ENCODE results near the gene OR2C1.

The OR2C1 gene

GRCh38 chr16:3348547-3349167 lies 7.0 kb upstream of the OR2C1 start:
- Histone ChIP-seq H3K27ac (ENCODE audit: insufficient read depth, low read length, poor library complexity, severe bottlenecking) (no peak overlapping the region), H3K27me3 (replicated peaks; ENCODE audit: control insufficient read depth, insufficient read depth, low read length, poor library complexity, severe bottlenecking) (no peaks in the 10 kb centered on the region), H3K36me3 (ENCODE audit: control insufficient read depth, insufficient read depth, low read length) (no peaks in the 10 kb centered on the region), H3K4me3 (ENCODE audit: insufficient read depth, low read depth, low read length, poor library complexity, severe bottlenecking) (no peak overlapping the region), H3K9me3 (ENCODE audit: control insufficient read depth, low read length) (no peaks in the 10 kb centered on the region), H3K4me1 (ENCODE audit: control insufficient read depth, insufficient read depth, low read length, poor library complexity, severe bottlenecking) (no peaks in the 10 kb centered on the region)
- no peak for DNase-seq

- no peak for DNase-seq
- H3K27ac ChIP-seq (ENCODE audit: insufficient read depth, low read length, poor library complexity, severe bottlenecking), result no peak overlapping the region
- no peaks in the 10 kb centered on the region for H3K4me1 ChIP-seq (ENCODE audit: control insufficient read depth, insufficient read depth, low read length, poor library complexity, severe bottlenecking)
- no peaks in the 10 kb centered on the region for H3K9me3 ChIP-seq (ENCODE audit: control insufficient read depth, low read length)
- H3K27me3 ChIP-seq (replicated peaks; ENCODE audit: control insufficient read depth, insufficient read depth, low read length, poor library complexity, severe bottlenecking), result no peaks in the 10 kb centered on the region
- no peak overlapping the region for H3K4me3 ChIP-seq (ENCODE audit: insufficient read depth, low read depth, low read length, poor library complexity, severe bottlenecking)
- H3K36me3 ChIP-seq (ENCODE audit: control insufficient read depth, insufficient read depth, low read length), result no peaks in the 10 kb centered on the region
These were observed 6.5 kb upstream of the OR2C1 start for GRCh38 chr16:3349175-3349574.

GRCh38 chr16:3356118-3356517 lies 429 bp downstream of the OR2C1 start:
- H3K27me3 ChIP-seq (replicated peaks; ENCODE audit: control insufficient read depth, insufficient read depth, low read length, poor library complexity, severe bottlenecking), result no peaks in the 10 kb centered on the region
- no peak for DNase-seq

GRCh38 chr16:3358871-3359270 lies 3.2 kb downstream of the OR2C1 start:
- H3K27ac ChIP-seq (ENCODE audit: insufficient read depth, low read length, poor library complexity, severe bottlenecking), result no peak overlapping the region
- DNase-seq, result no peak
- H3K4me1 ChIP-seq (ENCODE audit: control insufficient read depth, insufficient read depth, low read length, poor library complexity, severe bottlenecking), result no peaks in the 10 kb centered on the region
- no peaks in the 10 kb centered on the region for H3K9me3 ChIP-seq (ENCODE audit: control insufficient read depth, low read length)
- H3K4me3 ChIP-seq (ENCODE audit: insufficient read depth, low read depth, low read length, poor library complexity, severe bottlenecking), result no peak overlapping the region
- H3K27me3 ChIP-seq (replicated peaks; ENCODE audit: control insufficient read depth, insufficient read depth, low read length, poor library complexity, severe bottlenecking), result no peaks in the 10 kb centered on the region
- H3K36me3 ChIP-seq (ENCODE audit: control insufficient read depth, insufficient read depth, low read length), result no peaks in the 10 kb centered on the region

More at GRCh38 chr16:3356118-3356517, 429 bp downstream of the OR2C1 start:
- H3K4me3 ChIP-seq (ENCODE audit: insufficient read depth, low read depth, low read length, poor library complexity, severe bottlenecking), result no peak overlapping the region
- no peak overlapping the region for H3K27ac ChIP-seq (ENCODE audit: insufficient read depth, low read length, poor library complexity, severe bottlenecking)
- no peaks in the 10 kb centered on the region for H3K4me1 ChIP-seq (ENCODE audit: control insufficient read depth, insufficient read depth, low read length, poor library complexity, severe bottlenecking)
- H3K36me3 ChIP-seq (ENCODE audit: control insufficient read depth, insufficient read depth, low read length), result no peaks in the 10 kb centered on the region
- no peaks in the 10 kb centered on the region for H3K9me3 ChIP-seq (ENCODE audit: control insufficient read depth, low read length)

GRCh38 chr16:3362931-3363330 lies 7.2 kb downstream of the OR2C1 start:
- Histone ChIP-seq H3K27ac (ENCODE audit: insufficient read depth, low read length, poor library complexity, severe bottlenecking) (no peak overlapping the region), H3K36me3 (ENCODE audit: control insufficient read depth, insufficient read depth, low read length) (no peaks in the 10 kb centered on the region), H3K27me3 (replicated peaks; ENCODE audit: control insufficient read depth, insufficient read depth, low read length, poor library complexity, severe bottlenecking) (no peaks in the 10 kb centered on the region), H3K4me3 (ENCODE audit: insufficient read depth, low read depth, low read length, poor library complexity, severe bottlenecking) (no peak overlapping the region), H3K9me3 (ENCODE audit: control insufficient read depth, low read length) (no peaks in the 10 kb centered on the region), H3K4me1 (ENCODE audit: control insufficient read depth, insufficient read depth, low read length, poor library complexity, severe bottlenecking) (no peaks in the 10 kb centered on the region)
- DNase-seq, result no peak

DNA sequence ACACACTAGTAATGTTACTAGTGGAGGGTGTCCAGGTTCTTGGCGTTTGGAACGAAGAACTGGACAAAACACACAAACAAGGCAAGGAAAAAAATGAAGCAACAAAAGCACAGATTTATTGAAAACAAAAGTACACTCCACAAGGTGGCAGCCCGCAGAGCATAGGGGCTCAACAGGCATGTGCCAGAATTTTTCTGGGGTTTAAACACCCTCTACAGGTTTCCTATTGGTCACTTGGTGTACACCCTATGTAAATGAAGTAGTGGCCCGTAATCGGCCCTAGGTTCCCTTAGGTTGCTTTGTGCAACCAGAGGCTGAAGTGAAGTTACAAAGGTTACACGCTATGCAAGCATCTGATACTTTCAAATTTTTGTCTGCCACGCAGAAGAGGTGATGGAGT lies 8.1 kb downstream of the OR2C1 start:
- no peak for DNase-seq
- Histone ChIP-seq H3K4me3 (ENCODE audit: insufficient read depth, low read depth, low read length, poor library complexity, severe bottlenecking) (no peak overlapping the region), H3K27ac (ENCODE audit: insufficient read depth, low read length, poor library complexity, severe bottlenecking) (no peak overlapping the region)

GRCh38 chr16:3364774-3365427 lies 9.2 kb downstream of the OR2C1 start:
- Histone ChIP-seq H3K36me3 (ENCODE audit: control insufficient read depth, insufficient read depth, low read length) (no peaks in the 10 kb centered on the region), H3K9me3 (ENCODE audit: control insufficient read depth, low read length) (no peaks in the 10 kb centered on the region), H3K27me3 (replicated peaks; ENCODE audit: control insufficient read depth, insufficient read depth, low read length, poor library complexity, severe bottlenecking) (no peaks in the 10 kb centered on the region), H3K4me3 (ENCODE audit: insufficient read depth, low read depth, low read length, poor library complexity, severe bottlenecking) (peak overlapping the region; percentile 55), H3K27ac (ENCODE audit: insufficient read depth, low read length, poor library complexity, severe bottlenecking) (peak overlapping the region; percentile 60), H3K4me1 (ENCODE audit: control insufficient read depth, insufficient read depth, low read length, poor library complexity, severe bottlenecking) (no peaks in the 10 kb centered on the region)
- peak; percentile 71 to 83 (median 82) for DNase-seq

More for the DNA sequence above, 8.1 kb downstream of the OR2C1 start:
- Histone ChIP-seq H3K36me3 (ENCODE audit: control insufficient read depth, insufficient read depth, low read length) (no peaks in the 10 kb centered on the region), H3K4me1 (ENCODE audit: control insufficient read depth, insufficient read depth, low read length, poor library complexity, severe bottlenecking) (no peaks in the 10 kb centered on the region), H3K27me3 (replicated peaks; ENCODE audit: control insufficient read depth, insufficient read depth, low read length, poor library complexity, severe bottlenecking) (no peaks in the 10 kb centered on the region), H3K9me3 (ENCODE audit: control insufficient read depth, low read length) (no peaks in the 10 kb centered on the region)

GRCh38 chr16:3369073-3369472 lies 13.4 kb downstream of the OR2C1 start:
- Histone ChIP-seq H3K4me1 (ENCODE audit: control insufficient read depth, insufficient read depth, low read length, poor library complexity, severe bottlenecking) (no peaks in the 10 kb centered on the region), H3K9me3 (ENCODE audit: control insufficient read depth, low read length) (peaks cover 4% of the 10 kb centered on the region), H3K27me3 (replicated peaks; ENCODE audit: control insufficient read depth, insufficient read depth, low read length, poor library complexity, severe bottlenecking) (no peaks in the 10 kb centered on the region), H3K4me3 (ENCODE audit: insufficient read depth, low read depth, low read length, poor library complexity, severe bottlenecking) (no peak overlapping the region), H3K36me3 (ENCODE audit: control insufficient read depth, insufficient read depth, low read length) (no peaks in the 10 kb centered on the region), H3K27ac (ENCODE audit: insufficient read depth, low read length, poor library complexity, severe bottlenecking) (no peak overlapping the region)
- no peak for DNase-seq

GRCh38 chr16:3375680-3376079 lies 20.0 kb downstream of the OR2C1 start:
- H3K36me3 ChIP-seq (ENCODE audit: control insufficient read depth, insufficient read depth, low read length), result no peaks in the 10 kb centered on the region
- no peaks in the 10 kb centered on the region for H3K4me1 ChIP-seq (ENCODE audit: control insufficient read depth, insufficient read depth, low read length, poor library complexity, severe bottlenecking)
- DNase-seq, result no peak
- H3K27me3 ChIP-seq (replicated peaks; ENCODE audit: control insufficient read depth, insufficient read depth, low read length, poor library complexity, severe bottlenecking), result no peaks in the 10 kb centered on the region
- H3K4me3 ChIP-seq (ENCODE audit: insufficient read depth, low read depth, low read length, poor library complexity, severe bottlenecking), result no peak overlapping the region
- H3K27ac ChIP-seq (ENCODE audit: insufficient read depth, low read length, poor library complexity, severe bottlenecking), result no peak overlapping the region
- H3K9me3 ChIP-seq (ENCODE audit: control insufficient read depth, low read length), result peaks cover 36% of the 10 kb centered on the region

GRCh38 chr16:3377917-3378316 lies 22.2 kb downstream of the OR2C1 start:
- Histone ChIP-seq H3K4me1 (ENCODE audit: control insufficient read depth, insufficient read depth, low read length, poor library complexity, severe bottlenecking) (no peaks in the 10 kb centered on the region), H3K27ac (ENCODE audit: insufficient read depth, low read length, poor library complexity, severe bottlenecking) (no peak overlapping the region), H3K27me3 (replicated peaks; ENCODE audit: control insufficient read depth, insufficient read depth, low read length, poor library complexity, severe bottlenecking) (no peaks in the 10 kb centered on the region), H3K4me3 (ENCODE audit: insufficient read depth, low read depth, low read length, poor library complexity, severe bottlenecking) (no peak overlapping the region), H3K9me3 (ENCODE audit: control insufficient read depth, low read length) (peaks cover 47% of the 10 kb centered on the region), H3K36me3 (ENCODE audit: control insufficient read depth, insufficient read depth, low read length) (peaks cover 16% of the 10 kb centered on the region)
- no peak for DNase-seq

Data from effector memory CD4-positive, alpha-beta T cell (primary cell).